Activated CD4-positive, alpha-beta T cell treated with anti-CD3 and anti-CD28 coated beads, Interleukin-10, Interleukin-2, amounts not matched to agents 100 ng/mL and 50 ng/mL, durations not matched to agents 16 hours and 8 hours (primary cell): ENCODE measurements around the gene MEF2C.

Source experiments
- DNase-seq: peaks from one replicate; pipeline ENCODE4 v3.0.0-alpha.2; 2020

Gene MEF2C

GRCh38 chr5:88708021-88708420 is 175.0 kb downstream of the MEF2C start:
- no peak for DNase-seq

- no peak for DNase-seq
Observed at GRCh38 chr5:88707216-88707965, 175.6 kb downstream of the MEF2C start.

- no peak for DNase-seq
Observed at GRCh38 chr5:88702332-88702731, 180.7 kb downstream of the MEF2C start.

- DNase-seq: no peak
Observed at GRCh38 chr5:88700121-88700520, 182.9 kb downstream of the MEF2C start.

- no peak for DNase-seq
Observed at GRCh38 chr5:88698290-88698689, 184.7 kb downstream of the MEF2C start.

GRCh38 chr5:88696466-88696865 is 186.5 kb downstream of the MEF2C start:
- no peak for DNase-seq

GRCh38 chr5:88695931-88696330 is 187.1 kb downstream of the MEF2C start:
- DNase-seq: no peak

GRCh38 chr5:88695232-88695631 is 187.8 kb downstream of the MEF2C start:
- no peak for DNase-seq

- no peak for DNase-seq
Observed at GRCh38 chr5:88694023-88694679, 188.8 kb downstream of the MEF2C start.

GRCh38 chr5:88693071-88693932 is 189.7 kb downstream of the MEF2C start:
- DNase-seq: no peak

- DNase-seq: no peak
Observed at GRCh38 chr5:88691945-88692868, 190.8 kb downstream of the MEF2C start.

- no peak for DNase-seq
Observed at GRCh38 chr5:88691230-88691582, 191.8 kb downstream of the MEF2C start.

GRCh38 chr5:88690409-88691229 is 192.4 kb downstream of the MEF2C start:
- peak; percentile 75 for DNase-seq

GRCh38 chr5:88689668-88690408 is 193.1 kb downstream of the MEF2C start:
- DNase-seq: no peak

- no peak for DNase-seq
Observed at GRCh38 chr5:88688984-88689667, 193.9 kb downstream of the MEF2C start.

- DNase-seq: no peak
Observed at GRCh38 chr5:88688156-88688983, 194.6 kb downstream of the MEF2C start.

GRCh38 chr5:88687373-88687911 is 195.5 kb downstream of the MEF2C start:
- no peak for DNase-seq

- no peak for DNase-seq
Observed at GRCh38 chr5:88686726-88687125, 196.3 kb downstream of the MEF2C start.
